GM10248 (cell line): ENCODE data around the gene CFAP100.

Experiments
- CTCF ChIA-PET: fragments of 300-600 bp; sonication (Branson Sonifier 250); formaldehyde crosslinking; extraction: SDS; loops from one replicate; lab custom pipeline; 2021; ENCODE audit warnings: antibody characterized with exemption; lab: Yijun Ruan, JAX
- POLR2A ChIA-PET: fragments of 350-650 bp; sonication (Branson Sonifier 250); formaldehyde crosslinking; extraction: SDS; loops from one replicate; lab custom pipeline; 2020; ENCODE audit warnings: antibody characterized with exemption; lab: Yijun Ruan, JAX
- DNase-seq: peaks from one replicate; pipeline ENCODE4 v3.0.0; 2012; ENCODE audit errors: extremely low spot score
- CTCF ChIP-seq: IDR thresholded peaks from 2 replicates; pipeline ENCODE4 v1.5.1; 2012; ENCODE audit warnings: mild to moderate bottlenecking, low read depth; ENCODE audit errors: extremely low read depth, missing control alignments, control extremely low read depth

Gene CFAP100

DNA sequence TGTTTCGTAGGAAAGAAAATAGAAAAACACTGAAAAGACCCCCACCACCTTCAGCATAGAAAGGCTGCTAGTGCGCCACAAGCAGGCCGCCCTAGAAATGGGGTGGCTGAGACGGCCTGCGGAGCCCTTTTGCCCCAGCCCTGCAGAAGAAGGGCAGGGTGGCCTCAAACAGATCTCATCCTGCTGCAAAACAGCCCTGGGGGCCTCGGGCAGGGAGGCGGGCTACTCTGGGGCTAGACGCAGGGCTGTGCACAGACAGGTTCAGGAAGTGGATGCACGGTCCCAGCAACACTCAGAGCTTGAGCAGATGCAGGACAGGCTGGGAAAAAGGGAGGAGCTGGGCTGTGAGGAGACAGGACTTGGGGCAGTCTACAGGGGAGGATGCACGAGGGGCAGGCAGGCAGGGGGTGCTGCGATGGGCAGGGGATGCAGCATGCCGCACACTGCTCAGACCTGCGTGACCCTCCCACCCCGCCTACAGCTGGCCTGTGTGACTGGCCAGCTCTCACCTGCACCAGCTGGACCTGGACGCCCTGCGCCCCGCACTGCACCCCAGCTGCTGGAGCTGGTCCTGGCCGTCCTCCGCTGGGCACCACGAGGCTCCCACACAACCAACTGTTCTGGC, 46.7 kb downstream of the CFAP100 start:
- ChIA-PET POLR2A (no interaction called here), CTCF (interaction anchor here (0.8 kb wide), 1 partner anchor 9 kb away, joined by 3 read pairs; no protein-coding TSS in a partner anchor)
- no peak for DNase-seq
- TF ChIP-seq CTCF: no peak

DNA sequence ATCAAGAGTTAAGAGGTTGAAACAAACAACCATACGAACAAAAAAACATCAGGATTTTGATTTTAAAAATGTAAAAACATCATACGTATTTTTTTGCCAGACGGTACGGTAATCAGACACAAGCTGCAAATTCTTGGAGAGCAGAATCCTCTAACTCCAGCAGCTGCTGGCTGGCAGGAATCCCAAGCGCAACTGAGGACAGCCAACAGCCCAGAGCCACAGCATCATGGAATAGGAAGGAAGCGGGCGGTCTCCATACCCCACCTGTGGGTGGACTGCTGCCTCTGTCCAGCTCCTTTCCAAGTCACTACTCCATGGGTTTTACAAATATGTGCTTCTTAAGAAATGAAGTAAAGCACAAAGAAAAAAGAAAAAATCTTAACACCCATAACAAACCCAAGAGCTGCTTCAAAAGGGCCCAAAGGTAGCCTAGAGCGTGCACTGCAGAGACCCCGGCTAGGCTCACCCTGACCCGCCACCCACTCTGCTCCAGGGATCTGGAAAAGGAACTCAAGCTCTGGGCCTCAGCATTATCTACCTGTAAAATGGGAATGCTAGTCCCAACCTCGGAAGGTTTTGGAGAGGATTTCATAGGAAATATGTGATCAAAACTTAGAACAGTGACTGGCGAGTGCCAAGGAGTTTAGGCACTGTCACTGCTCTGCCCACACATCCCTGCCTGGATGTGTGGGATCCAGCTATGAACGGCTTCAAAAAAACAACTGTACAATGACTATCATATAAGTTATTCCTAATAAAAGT, 47.6 kb downstream of the CFAP100 start:
- DNase-seq: no peak
- ChIA-PET CTCF (interaction anchor here (0.8 kb wide), 1 partner anchor 10 kb away, joined by 3 read pairs; no protein-coding TSS in a partner anchor), POLR2A (no interaction called here)
- no peak for TF ChIP-seq CTCF

DNA sequence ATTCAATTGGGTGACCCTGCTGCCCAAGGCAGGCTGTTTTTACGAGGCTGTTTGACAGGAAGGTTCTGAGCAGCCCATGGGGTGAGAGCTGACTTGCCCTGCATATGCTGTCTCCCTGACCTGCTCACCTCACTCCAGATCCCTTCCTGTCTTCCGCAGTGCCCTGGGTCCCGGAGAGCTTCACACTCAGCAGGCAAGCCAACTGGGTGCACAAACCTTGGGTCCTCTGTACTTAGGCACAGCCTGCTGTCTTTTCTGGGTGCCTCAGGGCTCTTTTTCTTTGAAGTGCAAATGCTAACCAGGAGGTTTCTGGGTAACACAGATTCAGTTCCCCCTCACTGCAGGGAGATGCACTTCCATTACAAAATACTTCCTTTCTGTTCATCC, 48.1 kb downstream of the CFAP100 start:
- POLR2A ChIA-PET: no interaction called here
- CTCF ChIA-PET: no interaction called here
- no peak for DNase-seq
- TF ChIP-seq CTCF: no peak

DNA sequence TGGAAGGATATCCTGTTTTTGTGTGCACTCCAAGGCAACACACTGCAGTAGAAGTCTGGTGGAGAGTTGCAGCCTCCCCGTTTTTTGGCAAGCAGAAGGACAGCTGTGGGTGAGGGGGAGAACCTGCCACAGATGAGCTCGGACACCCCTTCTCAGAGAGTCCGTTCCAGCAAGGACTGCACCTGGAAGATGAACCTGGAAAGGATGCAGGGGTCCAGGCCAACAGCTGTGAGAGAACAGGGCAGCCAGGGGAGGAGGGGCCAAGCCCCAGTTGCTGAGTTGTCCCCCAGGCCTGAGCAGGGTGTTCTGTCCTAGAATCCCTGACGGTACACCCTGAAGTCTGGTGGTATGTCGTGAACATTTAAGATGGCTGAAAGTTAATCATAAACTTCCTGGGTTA, 50.8 kb downstream of the CFAP100 start:
- DNase-seq: no peak
- POLR2A ChIA-PET: no interaction called here
- TF ChIP-seq CTCF: no peak
- CTCF ChIA-PET: interaction anchor here (2.4 to 2.7 kb wide), 2 partner anchors 10 to 27 kb away, joined by 6 to 14 read pairs; no protein-coding TSS in a partner anchor

GRCh38 chr3:126446301-126446700, 51.6 kb downstream of the CFAP100 start:
- ChIA-PET POLR2A (no interaction called here), CTCF (interaction anchor here (2.4 to 2.7 kb wide), 2 partner anchors 11 to 26 kb away, joined by 6 to 14 read pairs; no protein-coding TSS in a partner anchor)
- no peak for TF ChIP-seq CTCF
- no peak for DNase-seq

DNA sequence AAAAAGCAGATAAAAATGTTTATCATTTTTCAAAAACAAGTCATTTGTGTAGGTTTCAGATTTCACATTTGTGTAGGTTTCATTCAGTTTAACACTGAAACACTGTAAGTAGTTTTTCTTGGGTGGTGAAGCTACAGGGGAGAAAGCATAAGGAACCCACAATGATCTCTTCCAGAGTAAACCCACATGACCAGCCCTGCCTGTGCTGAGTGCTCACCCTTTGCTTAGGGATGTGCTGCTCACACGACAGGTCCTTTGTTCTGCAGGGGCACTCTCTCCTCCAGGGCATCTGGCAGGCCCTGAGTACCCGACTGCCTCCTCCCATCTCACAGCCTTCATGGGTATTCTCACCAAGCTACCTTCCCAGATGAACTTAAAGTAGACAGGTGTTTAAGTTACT, 52.1 kb downstream of the CFAP100 start:
- ChIA-PET CTCF (interaction anchor here (2.4 to 2.7 kb wide), 2 partner anchors 12 to 26 kb away, joined by 6 to 14 read pairs; no protein-coding TSS in a partner anchor), POLR2A (no interaction called here)
- no peak for TF ChIP-seq CTCF
- DNase-seq: no peak
